OCI-LY3 (cell line): ENCODE results near the gene DDOST.
"Not testable (repeated sequence)": the region's sequence is repeated elsewhere in the genome, so short reads cannot be mapped to it uniquely, and the experiment has no call there.

Experiments used
- H2AFZ ChIP-seq: fragments of 200-600, 300-600 bp; shearing (Covaris generic); 2 replicates; pipeline ENCODE4 v1.6.0; 2014; ENCODE audit warnings: antibody characterized with exemption, low read depth, low read length
- H3K27ac ChIP-seq: fragments of 200-600, 300-600 bp; sonication (generic); 2 replicates; pipeline ENCODE4 v1.5.1; 2014; ENCODE audit warnings: mild to moderate bottlenecking, low read length, moderate library complexity, mixed read lengths
- H3K27me3 ChIP-seq: fragments of 200-600, 300-600 bp; sonication (generic); 2 replicates; pipeline ENCODE4 v1.6.1; 2014; ENCODE audit warnings: low read depth, low read length, mixed read lengths
- H3K36me3 ChIP-seq: fragments of 200-600, 300-600 bp; sonication (generic); replicated peaks from 2 replicates; pipeline ENCODE3; 2014; ENCODE audit warnings: low read depth, low read length, mixed read lengths
- H3K4me1 ChIP-seq: fragments of 300-600, 200-600 bp; sonication (generic); 2 replicates; pipeline ENCODE4 v1.6.1; 2014; ENCODE audit warnings: low read length, mixed read lengths
- H3K4me2 ChIP-seq: fragments of 200-600, 300-600 bp; sonication (generic); 2 replicates; pipeline ENCODE4 v1.6.1; 2014; ENCODE audit warnings: low read length, mixed read lengths
- H3K4me3 ChIP-seq: fragments of 300-600, 200-600 bp; sonication (generic); 2 replicates; pipeline ENCODE4 v1.5.1; 2014; ENCODE audit warnings: antibody characterized with exemption, mild to moderate bottlenecking, low read length, moderate library complexity
- H3K79me2 ChIP-seq: fragments of 300-600, 200-600 bp; shearing (Covaris generic); 2 replicates; pipeline ENCODE4 v1.6.1; 2014; ENCODE audit warnings: mild to moderate bottlenecking, low read length, mixed read lengths
- H3K9ac ChIP-seq: fragments of 300-600, 200-600 bp; shearing (Covaris generic); 2 replicates; pipeline ENCODE4 v1.6.0; 2014; ENCODE audit warnings: mild to moderate bottlenecking, low read length, moderate library complexity
- H3K9me3 ChIP-seq: fragments of 200-600, 300-600 bp; shearing (Covaris generic); 2 replicates; pipeline ENCODE4 v1.6.1; 2014; ENCODE audit warnings: low read length, mixed read lengths; ENCODE audit not compliant: insufficient read depth
- H4K20me1 ChIP-seq: fragments of 200-600, 300-600 bp; sonication (generic); 2 replicates; pipeline ENCODE4 v1.6.1; 2016; ENCODE audit warnings: low read length, mixed read lengths; ENCODE audit not compliant: insufficient read depth
- EZH2phosphoT487 ChIP-seq: fragments of 200-600 bp; shearing (Covaris generic); IDR thresholded peaks from 2 replicates; pipeline ENCODE4 v1.6.1; 2018; ENCODE audit warnings: antibody characterized with exemption, mixed run types, low read depth
- TF ChIP-seq, protein P1 (sequence below): fragments of 200-600, 300-600 bp; sonication (generic); IDR thresholded peaks from 2 replicates; pipeline ENCODE4 v1.5.1; 2014; ENCODE audit warnings: antibody characterized with exemption, low read length, low read depth

Gene DDOST

DNA sequence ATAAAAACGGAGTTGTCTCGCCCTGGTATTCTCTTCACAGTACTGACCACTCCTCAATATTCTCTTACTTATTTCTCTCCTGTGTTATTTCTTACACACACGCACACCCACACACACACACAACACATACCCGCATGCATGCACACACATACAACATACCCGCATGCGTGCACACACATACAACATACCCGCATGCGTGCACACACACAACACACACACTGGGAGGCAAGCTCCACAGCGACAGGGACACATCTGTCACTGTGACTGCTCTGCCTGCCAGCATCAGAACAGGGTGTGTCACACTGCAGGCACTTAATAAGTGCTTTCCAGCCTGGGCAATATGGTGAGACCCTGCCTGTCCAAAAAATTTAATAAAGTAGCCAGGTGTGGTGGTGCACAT, 20.8 kb upstream of the DDOST start:
- H2AFZ ChIP-seq, result no peak overlapping the region
- H3K4me3 ChIP-seq, result no peak overlapping the region
- no peaks in the 10 kb centered on the region for H3K9me3 ChIP-seq
- H3K4me2 ChIP-seq, result no peak overlapping the region
- no peaks in the 10 kb centered on the region for H4K20me1 ChIP-seq
- no peaks in the 10 kb centered on the region for H3K36me3 ChIP-seq
- TF ChIP-seq, protein P1, sequence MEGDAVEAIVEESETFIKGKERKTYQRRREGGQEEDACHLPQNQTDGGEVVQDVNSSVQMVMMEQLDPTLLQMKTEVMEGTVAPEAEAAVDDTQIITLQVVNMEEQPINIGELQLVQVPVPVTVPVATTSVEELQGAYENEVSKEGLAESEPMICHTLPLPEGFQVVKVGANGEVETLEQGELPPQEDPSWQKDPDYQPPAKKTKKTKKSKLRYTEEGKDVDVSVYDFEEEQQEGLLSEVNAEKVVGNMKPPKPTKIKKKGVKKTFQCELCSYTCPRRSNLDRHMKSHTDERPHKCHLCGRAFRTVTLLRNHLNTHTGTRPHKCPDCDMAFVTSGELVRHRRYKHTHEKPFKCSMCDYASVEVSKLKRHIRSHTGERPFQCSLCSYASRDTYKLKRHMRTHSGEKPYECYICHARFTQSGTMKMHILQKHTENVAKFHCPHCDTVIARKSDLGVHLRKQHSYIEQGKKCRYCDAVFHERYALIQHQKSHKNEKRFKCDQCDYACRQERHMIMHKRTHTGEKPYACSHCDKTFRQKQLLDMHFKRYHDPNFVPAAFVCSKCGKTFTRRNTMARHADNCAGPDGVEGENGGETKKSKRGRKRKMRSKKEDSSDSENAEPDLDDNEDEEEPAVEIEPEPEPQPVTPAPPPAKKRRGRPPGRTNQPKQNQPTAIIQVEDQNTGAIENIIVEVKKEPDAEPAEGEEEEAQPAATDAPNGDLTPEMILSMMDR, result no peak
- no peak for TF ChIP-seq EZH2phosphoT487
- H3K27ac ChIP-seq, result no peak overlapping the region
- peaks cover 8% of the 10 kb centered on the region for H3K4me1 ChIP-seq
- 0 out of 2 replicates have a peak, but pooled peaks cover 4% of the 10 kb centered on the region for H3K27me3 ChIP-seq
- H3K9ac ChIP-seq, result no peak overlapping the region
- H3K79me2 ChIP-seq, result no peaks in the 10 kb centered on the region

DNA sequence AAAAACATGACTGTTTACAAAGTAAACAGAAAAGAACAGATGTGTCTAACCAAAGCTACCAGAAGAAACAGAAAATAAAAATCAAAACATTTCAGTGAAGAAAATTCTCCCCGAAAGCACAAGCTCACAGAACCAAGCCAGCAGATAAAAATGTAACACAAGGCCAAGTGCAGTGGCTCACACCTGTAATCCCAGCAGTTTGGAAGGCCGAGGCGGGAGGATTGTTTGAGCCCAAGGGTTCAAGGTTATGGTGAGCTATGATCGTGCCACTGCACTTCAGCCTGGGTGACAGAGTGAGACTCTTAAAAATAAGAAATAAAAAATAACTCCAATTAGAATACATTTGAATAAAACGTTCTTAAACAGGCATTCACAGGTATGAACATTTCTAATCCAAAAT, 19.1 kb upstream of the DDOST start:
- Histone ChIP-seq H3K27ac (no peak overlapping the region), H3K4me1 (peaks cover 8% of the 10 kb centered on the region), H4K20me1 (no peaks in the 10 kb centered on the region), H3K4me2 (no peak overlapping the region), H3K4me3 (no peak overlapping the region), H3K9me3 (no peaks in the 10 kb centered on the region), H3K79me2 (no peaks in the 10 kb centered on the region), H2AFZ (no peak overlapping the region), H3K36me3 (no peaks in the 10 kb centered on the region), H3K27me3 (0 out of 2 replicates have a peak, but pooled peaks cover 4% of the 10 kb centered on the region), H3K9ac (no peak overlapping the region)
- no peak for TF ChIP-seq EZH2phosphoT487
- TF ChIP-seq, protein P1, result no peak

DNA sequence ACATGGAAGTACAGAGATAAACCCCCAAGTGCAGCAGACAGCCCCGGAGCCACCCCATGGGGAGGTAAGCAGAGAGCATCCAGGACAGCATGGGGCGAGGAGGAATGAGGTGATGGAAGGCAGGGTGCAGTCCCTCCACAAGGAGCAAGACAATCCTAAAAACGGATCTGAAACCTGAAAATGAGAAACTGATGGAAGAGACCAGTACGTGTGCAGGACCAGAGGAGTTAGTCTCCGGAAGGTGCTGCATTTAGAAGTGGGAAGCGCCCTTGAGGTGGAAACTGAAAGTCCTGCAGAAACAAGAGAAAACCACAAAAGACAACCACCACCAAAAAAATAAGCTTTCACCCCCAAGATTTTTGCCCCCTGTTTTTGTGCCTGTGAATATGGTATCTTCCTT, 17.4 kb upstream of the DDOST start:
- Histone ChIP-seq H3K79me2 (no peaks in the 10 kb centered on the region), H3K4me1 (peaks cover 8% of the 10 kb centered on the region), H3K9me3 (no peaks in the 10 kb centered on the region), H3K36me3 (no peaks in the 10 kb centered on the region), H3K4me2 (peak overlapping the region; percentile 32), H2AFZ (no peak overlapping the region), H4K20me1 (no peaks in the 10 kb centered on the region), H3K4me3 (no peak overlapping the region), H3K27me3 (0 out of 2 replicates have a peak, but pooled peaks cover 4% of the 10 kb centered on the region), H3K27ac (no peak overlapping the region), H3K9ac (no peak overlapping the region)
- no peak for TF ChIP-seq EZH2phosphoT487
- TF ChIP-seq, protein P1, result no peak

DNA sequence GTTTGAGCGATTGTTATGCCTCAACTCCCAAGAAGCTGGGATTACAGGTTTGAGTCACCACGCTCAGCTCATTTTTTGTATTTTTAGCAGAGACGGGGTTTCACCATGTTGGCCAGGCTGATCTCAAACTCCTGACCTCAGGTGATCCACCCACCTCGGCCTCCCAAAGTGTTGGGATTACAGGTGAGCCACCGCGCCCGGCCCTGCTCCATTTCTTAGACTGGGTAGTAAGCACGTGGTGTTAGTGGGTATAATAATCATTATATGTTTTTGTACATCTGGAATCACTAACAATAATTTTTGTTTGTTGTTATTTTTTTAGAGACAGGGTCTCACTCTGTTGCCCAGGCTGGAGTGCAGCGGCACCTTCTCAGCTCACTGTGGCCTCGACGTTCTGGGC, 12.5 kb upstream of the DDOST start:
- not testable (repeated sequence) for H3K36me3 ChIP-seq, H3K27ac ChIP-seq, H3K4me2 ChIP-seq, H3K79me2 ChIP-seq, H3K27me3 ChIP-seq, H3K9me3 ChIP-seq, H3K4me3 ChIP-seq, H2AFZ ChIP-seq, H3K4me1 ChIP-seq, H3K9ac ChIP-seq, H4K20me1 ChIP-seq

DNA sequence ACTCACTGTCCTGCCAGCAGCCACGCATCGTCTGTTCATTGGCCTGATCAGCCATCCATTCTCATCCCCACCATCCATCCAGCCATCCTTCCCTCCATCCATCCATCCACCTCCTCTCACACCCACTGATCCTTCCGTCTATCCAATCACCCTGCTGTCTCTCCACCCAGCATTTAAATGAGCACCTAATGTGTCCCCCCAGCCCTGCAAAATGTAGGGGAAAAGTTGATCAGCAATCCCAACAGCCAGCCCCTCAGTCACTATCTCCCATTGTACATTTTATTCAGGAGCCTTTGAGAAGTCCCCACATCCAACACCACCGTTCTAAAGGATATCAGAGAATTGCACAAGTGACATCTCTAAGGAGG, 11.1 kb upstream of the DDOST start:
- Histone ChIP-seq H3K9ac (no peak overlapping the region), H3K9me3 (no peaks in the 10 kb centered on the region), H4K20me1 (no peaks in the 10 kb centered on the region), H3K36me3 (no peaks in the 10 kb centered on the region), H3K4me2 (no peak overlapping the region), H3K27ac (no peak overlapping the region), H3K27me3 (no peaks in the 10 kb centered on the region), H2AFZ (no peak overlapping the region), H3K4me3 (no peak overlapping the region), H3K4me1 (no peaks in the 10 kb centered on the region), H3K79me2 (no peaks in the 10 kb centered on the region)
- no peak for TF ChIP-seq EZH2phosphoT487
- TF ChIP-seq, protein P1, result no peak
